G401 (cell line): ENCODE data around the gene PPP6R3. TPM values are rescaled to one million over a fixed set of nuclear protein-coding genes. Genes with fewer than 3 reads are reported as not detected.

Experiments used
- DNase-seq: peaks from one replicate; pipeline ENCODE4 v3.0.0-alpha.2; 2015; ENCODE audit warnings: low spot score
- in situ Hi-C: cut with HindIII; loops from 2 replicates; pipeline ENCODE4 v1.10.0; 2016; ENCODE audit warnings: low sequenced_read_pairs, mixed read lengths
- total RNA-seq: library from RNA; depleted of rRNA; stranded (reverse); fragments of >200 nt; shearing (Covaris generic); gene quantifications from 2 replicates; pipeline ENCODE4 v1.2.3, GENCODE V29; 2014; rRNA removed

PPP6R3 gene, protein sequence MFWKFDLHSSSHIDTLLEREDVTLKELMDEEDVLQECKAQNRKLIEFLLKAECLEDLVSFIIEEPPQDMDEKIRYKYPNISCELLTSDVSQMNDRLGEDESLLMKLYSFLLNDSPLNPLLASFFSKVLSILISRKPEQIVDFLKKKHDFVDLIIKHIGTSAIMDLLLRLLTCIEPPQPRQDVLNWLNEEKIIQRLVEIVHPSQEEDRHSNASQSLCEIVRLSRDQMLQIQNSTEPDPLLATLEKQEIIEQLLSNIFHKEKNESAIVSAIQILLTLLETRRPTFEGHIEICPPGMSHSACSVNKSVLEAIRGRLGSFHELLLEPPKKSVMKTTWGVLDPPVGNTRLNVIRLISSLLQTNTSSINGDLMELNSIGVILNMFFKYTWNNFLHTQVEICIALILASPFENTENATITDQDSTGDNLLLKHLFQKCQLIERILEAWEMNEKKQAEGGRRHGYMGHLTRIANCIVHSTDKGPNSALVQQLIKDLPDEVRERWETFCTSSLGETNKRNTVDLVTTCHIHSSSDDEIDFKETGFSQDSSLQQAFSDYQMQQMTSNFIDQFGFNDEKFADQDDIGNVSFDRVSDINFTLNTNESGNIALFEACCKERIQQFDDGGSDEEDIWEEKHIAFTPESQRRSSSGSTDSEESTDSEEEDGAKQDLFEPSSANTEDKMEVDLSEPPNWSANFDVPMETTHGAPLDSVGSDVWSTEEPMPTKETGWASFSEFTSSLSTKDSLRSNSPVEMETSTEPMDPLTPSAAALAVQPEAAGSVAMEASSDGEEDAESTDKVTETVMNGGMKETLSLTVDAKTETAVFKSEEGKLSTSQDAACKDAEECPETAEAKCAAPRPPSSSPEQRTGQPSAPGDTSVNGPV
- 108 and 157 TPM in 2 replicates for total RNA-seq

DNA sequence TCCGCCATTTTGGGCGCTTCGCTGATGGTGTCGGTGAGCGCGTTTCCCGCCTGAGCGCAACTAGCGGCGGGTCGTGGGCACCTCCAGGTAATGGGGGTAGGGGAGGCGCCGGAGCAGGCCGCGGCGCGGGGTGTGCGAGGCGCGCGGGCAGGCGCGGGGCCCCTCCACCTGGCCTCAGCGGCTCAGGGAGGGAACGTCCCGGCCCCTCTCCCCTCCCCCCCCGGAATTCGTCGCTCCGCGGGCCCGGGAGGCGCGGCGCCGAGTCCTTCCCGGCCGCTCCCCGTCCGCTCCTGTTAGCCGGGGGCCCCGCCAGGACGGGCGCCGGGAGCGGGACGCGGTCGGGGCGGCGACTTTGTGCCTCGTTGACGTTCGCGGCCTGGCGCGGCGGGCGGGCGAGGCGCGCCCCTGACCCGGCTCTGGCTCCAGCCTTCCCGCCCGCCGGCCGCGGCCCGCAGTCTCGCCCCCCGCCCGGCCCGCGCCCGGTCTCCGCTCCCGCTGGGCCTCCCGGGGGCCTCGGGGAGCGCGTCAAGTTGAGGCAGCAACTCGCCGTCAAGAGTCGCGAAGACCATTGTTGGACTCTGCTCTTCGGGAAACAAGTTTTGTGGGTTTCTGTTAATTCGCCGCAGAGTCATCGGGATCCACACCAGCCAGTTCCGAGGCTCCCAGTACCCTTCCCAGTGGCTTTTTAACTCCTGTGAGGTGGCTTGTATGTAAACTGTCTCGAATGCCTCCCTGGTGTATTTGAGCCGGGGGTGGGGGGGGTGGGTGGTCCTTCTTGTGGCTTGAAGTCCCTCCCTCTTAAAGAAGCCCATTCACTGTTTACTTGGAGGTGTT is at the start of gene PPP6R3:
TSS of gene PPP6R3 (plus strand) at position 12 of the 834 bp plus-strand sequence. CDS start 76,913 bp downstream, outside the sequence.
- in situ Hi-C loops, result no loop called here
- DNase-seq, result peak; percentile 35

DNA sequence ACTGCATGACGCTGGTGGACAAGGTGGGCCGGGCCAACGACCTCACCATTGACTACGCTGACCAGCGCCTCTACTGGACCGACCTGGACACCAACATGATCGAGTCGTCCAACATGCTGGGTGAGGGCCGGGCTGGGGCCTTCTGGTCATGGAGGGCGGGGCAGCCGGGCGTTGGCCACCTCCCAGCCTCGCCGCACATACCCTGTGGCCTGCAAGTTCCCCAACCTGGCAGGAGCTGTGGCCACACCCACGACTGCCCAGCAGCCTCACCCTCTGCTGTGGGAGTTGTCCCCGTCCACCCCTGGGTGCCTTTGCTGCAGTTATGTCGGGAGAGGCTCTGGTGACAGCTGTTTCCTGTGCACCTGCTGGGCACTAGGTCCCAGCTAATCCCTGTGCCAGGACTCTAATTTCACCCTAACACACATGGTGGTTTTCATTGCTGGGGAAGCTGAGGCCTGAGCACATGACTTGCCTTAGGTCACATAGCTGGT is 49.0 kb upstream of the PPP6R3 start:
- in situ Hi-C loops, result no loop called here
- no peak for DNase-seq

DNA sequence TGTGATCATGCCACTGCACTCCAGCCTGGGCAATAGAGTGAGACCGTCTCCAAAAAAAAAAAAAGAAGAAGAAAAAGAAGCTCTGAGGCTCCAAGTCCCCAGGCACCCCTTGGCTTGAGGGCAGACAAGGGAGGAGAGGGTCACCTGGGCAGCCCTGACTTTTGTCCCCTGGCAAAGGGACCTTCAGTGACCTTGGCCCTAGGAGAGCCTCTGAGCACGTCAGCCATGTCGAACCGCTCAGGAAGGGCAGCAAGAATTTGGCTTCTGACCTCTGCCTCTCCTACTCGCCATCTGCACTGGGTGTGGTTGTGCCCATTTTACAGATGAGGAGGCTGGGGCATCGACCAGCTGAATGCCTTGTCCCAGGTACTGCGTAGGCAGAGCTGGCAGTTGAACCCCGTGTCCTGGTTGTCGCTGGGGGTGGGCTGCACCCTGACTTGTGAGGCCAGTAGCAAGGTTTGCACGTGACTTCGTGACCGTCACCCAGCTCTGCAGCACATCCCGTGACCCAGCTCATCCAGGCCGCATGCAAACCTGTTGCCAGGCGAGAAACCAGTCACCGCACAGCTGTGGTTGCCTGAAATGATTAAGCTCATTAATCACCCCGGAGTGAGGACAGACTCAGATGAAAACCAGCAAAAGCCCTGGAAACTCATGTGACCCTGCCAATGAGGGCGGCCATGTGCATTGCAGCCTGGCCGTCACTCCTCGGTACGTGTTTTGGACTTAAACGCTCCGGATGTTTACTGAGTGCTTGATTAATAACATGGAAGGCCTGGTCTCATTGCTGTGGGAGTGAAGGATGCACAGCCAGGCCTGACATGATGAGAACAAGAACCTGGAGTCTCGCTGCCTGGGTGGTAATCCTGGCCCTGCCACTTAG is 47.7 kb upstream of the PPP6R3 start:
- in situ Hi-C loops, result no loop called here
- DNase-seq, result no peak

DNA sequence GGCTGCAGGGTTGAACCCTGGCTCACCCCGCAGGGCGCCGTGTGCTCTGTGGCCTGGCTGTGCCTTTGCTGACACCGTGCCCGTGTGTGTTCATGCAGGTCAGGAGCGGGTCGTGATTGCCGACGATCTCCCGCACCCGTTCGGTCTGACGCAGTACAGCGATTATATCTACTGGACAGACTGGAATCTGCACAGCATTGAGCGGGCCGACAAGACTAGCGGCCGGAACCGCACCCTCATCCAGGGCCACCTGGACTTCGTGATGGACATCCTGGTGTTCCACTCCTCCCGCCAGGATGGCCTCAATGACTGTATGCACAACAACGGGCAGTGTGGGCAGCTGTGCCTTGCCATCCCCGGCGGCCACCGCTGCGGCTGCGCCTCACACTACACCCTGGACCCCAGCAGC is 47.0 kb upstream of the PPP6R3 start:
- in situ Hi-C loops, result no loop called here
- DNase-seq, result no peak

DNA sequence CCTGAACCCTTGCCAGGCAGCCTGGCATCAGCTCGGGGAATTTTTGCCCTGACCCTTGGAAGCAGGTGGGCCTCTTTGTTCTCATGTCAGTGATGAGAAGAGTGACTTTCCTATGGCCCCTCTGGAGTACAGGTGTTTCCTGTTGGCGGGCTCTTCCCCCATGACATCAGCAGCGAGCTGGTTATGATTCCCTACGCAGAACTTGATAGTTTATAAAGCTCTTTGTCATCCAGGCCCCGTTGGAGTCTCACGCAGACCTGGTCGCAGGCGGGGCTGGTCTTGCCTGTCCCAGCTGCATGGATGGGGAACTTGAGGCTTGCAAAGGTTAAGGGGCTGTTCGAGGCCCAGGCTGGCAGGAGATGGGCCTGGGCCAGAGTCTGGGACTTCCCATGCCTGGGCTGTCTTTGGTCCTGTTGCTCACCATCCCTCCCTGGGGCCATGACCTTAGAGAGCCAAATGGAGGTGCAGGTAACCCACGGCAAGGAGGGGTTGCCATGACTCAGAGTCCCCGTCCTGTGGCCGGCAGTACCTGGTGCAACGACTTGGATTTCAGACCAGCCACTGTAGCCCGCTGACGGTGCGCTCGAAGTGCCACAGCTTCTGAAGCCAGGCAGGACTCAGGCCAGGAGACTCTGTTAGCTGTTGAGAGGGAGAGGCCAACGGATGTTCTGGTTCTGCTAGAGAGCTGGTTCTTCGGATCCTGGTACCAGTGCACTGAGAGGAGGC is 45.9 kb upstream of the PPP6R3 start:
- in situ Hi-C loops, result no loop called here
- DNase-seq, result no peak

DNA sequence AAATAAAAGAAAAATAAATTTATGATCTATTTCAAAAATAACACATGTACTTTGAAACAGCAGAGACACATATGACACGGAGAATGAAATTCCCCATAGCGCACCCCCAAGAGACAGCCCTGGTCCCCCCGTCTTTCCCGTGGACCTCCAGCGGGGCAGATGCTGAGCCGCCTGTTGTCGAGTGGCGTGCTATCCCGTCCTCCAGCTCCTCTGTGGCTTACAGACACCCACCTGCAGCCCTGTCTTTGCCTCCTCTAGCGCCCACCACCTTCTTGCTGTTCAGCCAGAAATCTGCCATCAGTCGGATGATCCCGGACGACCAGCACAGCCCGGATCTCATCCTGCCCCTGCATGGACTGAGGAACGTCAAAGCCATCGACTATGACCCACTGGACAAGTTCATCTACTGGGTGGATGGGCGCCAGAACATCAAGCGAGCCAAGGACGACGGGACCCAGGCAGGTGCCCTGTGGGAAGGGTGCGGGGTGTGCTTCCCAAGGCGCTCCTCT is 44.4 kb upstream of the PPP6R3 start:
- in situ Hi-C loops, result no loop called here
- no peak for DNase-seq

DNA sequence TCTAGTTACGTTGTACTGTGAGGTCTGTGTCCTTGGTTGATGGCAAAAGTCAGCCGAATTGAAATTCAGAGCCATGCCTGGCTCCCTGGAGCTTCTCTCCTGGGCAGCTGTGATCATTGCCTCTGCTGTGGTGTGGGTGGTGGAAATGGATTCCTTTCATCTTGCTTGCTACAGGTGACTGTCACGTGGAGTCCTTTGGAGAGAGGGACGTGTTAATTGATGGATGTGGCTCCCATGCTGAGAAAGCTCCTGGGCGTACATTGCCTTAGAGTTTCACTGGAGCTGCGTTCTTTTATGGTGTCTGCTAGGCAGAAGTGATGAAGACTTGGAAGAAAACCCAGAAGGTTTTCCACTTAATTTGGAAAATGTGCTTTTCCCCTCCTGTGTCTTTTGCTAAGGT is 41.9 kb upstream of the PPP6R3 start:
- in situ Hi-C loops, result no loop called here
- no peak for DNase-seq

DNA sequence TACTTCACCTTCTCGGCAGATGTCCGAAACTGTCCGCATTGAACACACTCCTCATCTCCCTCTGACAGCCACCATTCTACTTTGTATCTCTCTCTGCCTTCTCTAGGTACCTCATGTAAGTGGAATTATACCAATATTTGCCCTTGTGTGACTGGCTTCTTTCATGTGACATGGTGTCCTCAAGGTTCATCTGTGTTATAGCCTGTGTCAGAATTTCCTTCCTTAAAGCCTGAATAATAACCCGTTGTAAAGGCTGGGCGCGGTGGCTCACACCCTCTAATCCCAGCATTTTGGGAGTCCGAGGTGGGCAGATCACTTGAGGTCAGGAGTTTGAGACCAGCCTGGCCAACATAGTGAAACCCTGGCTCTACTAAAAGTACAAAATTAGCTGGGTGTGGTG is 40.4 kb upstream of the PPP6R3 start:
- no peak for DNase-seq
- in situ Hi-C loops, result no loop called here

DNA sequence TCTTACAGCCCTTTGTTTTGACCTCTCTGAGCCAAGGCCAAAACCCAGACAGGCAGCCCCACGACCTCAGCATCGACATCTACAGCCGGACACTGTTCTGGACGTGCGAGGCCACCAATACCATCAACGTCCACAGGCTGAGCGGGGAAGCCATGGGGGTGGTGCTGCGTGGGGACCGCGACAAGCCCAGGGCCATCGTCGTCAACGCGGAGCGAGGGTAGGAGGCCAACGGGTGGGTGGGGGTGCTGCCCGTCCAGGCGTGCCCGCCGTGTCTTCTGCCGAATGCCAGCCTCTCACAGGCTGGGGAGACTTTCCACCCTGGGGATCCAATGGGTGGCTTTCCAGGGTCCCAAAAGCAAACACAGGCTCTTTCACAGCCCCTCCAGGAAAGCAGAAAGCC is 37.1 kb upstream of the PPP6R3 start:
- in situ Hi-C loops, result no loop called here
- no peak for DNase-seq

DNA sequence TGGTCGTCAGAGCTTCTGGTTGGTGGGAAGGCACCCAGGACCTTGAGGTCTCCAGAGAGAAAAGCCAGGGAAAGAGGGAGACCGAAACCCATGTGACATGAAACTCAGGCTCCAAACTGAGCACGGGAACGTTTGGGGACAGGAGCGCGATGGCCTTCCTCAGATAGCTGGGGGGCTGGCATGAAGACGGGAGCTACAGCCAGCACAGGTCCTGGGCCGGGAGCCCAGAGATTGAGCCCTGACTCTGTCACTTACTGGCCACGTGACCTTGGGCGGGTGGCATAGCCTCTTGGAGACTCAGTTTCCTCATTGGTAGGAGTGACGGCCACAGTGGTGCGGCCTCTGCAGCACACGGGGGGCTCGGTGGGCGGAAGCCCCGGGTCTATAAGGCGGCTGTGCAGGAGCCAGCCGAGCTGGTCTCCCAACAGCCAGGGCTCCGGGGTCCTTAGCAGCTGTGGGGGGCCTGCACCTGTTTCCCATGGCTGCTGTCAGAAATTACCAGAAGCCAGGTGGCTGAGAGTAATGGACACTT is 36.4 kb upstream of the PPP6R3 start:
- no peak for DNase-seq
- in situ Hi-C loops, result no loop called here

DNA sequence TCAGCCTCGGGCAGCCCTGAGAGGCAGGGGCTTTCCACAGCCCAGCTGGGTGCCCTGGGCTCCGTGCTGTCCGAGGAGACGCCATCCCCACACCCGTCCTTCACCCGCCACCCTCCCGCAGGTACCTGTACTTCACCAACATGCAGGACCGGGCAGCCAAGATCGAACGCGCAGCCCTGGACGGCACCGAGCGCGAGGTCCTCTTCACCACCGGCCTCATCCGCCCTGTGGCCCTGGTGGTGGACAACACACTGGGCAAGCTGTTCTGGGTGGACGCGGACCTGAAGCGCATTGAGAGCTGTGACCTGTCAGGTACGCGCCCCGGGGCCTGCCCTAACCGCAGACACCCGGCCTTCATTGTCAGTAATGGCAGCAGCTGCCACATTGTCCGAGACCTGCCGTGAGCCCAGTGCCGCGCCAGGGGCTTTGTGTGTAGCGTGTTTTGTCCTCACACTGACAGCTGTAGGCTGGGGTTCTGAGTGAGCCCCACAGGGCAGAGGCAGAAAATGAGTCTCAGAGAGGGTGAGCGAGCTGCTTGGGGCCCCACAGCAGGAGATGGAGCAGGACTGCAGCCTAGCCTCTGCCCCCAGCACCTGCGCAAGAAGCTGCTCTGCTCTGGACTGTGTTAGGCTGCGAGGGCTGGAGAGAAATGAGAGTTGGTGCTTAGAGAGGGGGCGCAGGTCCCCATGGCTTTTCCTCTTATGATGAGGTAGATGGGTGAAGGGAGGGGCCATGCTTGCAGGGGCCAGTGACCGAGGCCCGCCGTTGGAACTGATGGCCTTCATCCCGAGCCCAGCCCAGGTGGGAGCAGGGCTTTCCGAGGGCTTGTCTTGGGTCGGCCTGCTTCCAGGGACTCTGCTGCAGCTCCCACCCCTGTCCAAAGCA is 35.3 kb upstream of the PPP6R3 start:
- in situ Hi-C loops, result no loop called here
- DNase-seq, result no peak

DNA sequence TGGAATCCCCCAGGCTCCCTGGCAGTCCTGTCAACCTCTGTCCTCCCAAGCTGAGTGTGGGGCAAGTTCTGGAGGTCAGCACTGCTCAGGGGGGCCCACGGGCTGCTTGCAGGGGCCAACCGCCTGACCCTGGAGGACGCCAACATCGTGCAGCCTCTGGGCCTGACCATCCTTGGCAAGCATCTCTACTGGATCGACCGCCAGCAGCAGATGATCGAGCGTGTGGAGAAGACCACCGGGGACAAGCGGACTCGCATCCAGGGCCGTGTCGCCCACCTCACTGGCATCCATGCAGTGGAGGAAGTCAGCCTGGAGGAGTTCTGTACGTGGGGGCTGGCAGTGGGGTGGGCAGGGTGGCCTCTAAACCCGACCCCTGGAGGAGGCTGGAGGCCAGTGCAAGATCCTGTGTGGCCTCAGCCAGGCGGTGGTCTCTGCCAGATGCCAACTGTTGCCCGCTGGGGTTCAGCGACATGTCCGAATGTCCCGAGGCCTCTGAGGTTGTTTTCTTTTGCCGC is 34.6 kb upstream of the PPP6R3 start:
- DNase-seq, result no peak
- in situ Hi-C loops, result no loop called here

DNA sequence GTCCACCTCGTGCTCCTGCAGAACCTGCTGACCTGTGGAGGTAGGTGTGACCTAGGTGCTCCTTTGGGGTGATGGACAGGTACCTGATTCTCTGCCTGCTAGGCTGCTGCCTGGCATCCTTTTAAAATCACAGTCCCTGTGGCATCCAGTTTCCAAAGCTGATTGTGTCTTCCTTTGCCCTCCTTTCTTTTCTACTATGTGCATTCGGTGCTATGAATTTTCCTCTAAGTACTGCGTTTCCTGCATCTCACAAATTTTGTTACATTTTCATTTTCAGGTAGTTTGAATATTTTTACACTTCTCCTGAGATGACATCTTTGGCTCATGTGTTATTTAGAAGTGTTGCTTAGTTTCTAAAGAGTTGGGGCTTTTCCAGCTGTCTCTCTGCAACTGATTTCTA is 30.9 kb upstream of the PPP6R3 start:
- DNase-seq, result no peak
- in situ Hi-C loops, result no loop called here

DNA sequence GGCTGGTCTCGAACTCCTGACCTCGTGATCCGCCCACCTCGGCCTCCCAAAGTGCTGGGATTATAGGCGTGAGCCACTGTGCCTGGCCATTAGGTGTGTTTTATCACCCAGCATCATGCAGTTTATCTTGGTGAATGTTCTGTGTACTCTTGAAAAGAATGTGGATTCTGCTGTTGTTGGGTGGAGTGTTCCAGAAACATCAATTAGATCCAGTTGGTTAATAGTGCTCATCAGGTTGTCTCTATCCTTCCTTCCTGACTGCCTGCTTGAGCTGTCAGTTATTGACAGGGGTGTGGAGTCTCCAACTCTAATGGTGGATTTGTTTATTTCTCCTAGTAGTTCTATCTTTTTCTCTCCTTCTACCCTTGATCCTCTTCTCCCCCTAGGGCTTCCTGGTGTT is 30.2 kb upstream of the PPP6R3 start:
- in situ Hi-C loops, result no loop called here
- DNase-seq, result no peak

DNA sequence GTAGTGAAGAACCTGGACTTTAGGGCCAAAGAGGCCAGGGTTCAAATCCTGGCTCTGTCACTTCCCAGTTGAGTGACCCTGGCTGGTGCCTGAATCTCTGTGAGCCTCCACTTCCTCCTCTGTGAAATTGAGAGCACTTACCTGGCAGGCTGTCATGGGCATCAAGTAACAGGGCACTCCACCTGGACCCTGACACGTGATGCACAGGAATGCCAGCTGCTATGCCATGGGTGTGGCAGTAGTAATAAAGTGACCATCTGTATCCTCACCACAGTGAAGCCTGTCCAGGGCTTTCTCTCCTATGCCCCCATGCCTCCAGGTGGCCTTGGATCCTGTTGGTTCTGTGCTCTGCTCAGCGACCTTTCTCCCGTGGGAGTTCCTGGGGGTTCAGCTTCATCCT is 29.8 kb upstream of the PPP6R3 start:
- in situ Hi-C loops, result no loop called here

DNA sequence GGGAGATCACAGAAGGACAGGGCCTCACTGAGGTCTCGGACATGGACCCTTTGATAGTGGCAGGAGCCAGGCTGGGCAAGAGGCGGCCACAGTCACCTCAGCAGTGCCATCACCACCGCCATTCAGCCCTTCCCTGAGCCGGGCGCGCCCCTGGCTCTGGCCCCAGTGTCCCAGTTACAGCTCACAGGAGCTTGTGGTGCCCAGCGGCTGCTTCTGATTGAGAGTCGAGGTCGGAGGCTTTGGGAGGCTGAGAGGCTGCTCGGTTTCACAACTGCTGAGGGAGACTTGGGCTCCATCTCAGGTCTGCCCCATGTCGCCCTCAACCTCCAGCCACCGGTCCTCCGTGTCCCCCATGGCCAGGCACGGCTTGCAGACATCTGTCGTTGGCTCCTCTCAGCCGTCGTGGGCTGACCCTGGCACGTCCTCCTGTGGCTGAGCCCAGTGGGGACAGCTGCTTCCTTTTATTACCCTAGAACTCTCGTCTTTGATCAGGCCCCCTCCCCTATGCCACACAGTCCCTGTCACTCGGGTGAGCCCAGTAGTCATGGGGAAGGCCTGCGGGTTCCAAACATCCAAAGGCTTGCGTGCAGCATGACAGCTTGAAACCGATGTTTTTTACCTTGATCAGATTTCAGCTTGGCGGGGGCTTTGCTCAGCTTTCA is 28.4 kb upstream of the PPP6R3 start:
- in situ Hi-C loops, result no loop called here
- no peak for DNase-seq

More for the DNA sequence above, 29.8 kb upstream of the PPP6R3 start:
- DNase-seq, result no peak
